DMS153 treated with DMSO at 0.1 percent for 48 hours (cell line): ENCODE results near the gene TRAF4.
"Not testable (repeated sequence)": the region's sequence is repeated elsewhere in the genome, so short reads cannot be mapped to it uniquely, and the experiment has no call there.

ENCODE experiments used
- DNase-seq: peaks from one replicate; lab custom pipeline; 2025; ENCODE audit not compliant: unreplicated experiment; lab: John Stamatoyannopoulos, UW

TRAF4 gene

DNA sequence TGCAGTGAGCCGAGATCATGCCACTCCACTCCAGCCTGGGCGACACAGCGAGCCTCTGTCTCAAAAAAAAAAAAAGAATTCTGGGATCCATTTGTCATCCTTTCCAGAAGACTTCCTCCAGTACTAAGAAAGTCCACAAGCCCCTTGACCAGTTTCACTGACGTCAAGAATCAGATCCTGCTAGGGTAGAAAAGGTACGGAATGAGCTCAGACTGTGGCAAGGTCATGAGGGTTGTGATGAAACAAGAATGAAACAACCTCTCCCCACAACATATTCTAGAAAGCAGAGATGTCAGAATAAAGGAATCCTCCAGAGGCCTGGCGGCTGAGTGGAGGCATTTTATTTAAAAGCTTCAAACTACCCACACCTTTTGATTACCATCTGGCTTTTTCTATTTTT, 29.9 kb downstream of the TRAF4 start:
- no peak for DNase-seq

- DNase-seq = no peak
Observed at GRCh38 chr17:28774206-28774605, 30.4 kb downstream of the TRAF4 start.

- DNase-seq = no peak
Observed at GRCh38 chr17:28777178-28777577, 33.4 kb downstream of the TRAF4 start.

- DNase-seq = not testable (repeated sequence)
Observed at GRCh38 chr17:28779601-28780000, 35.8 kb downstream of the TRAF4 start.

GRCh38 chr17:28783161-28783560, 39.4 kb downstream of the TRAF4 start:
- no peak for DNase-seq

DNA sequence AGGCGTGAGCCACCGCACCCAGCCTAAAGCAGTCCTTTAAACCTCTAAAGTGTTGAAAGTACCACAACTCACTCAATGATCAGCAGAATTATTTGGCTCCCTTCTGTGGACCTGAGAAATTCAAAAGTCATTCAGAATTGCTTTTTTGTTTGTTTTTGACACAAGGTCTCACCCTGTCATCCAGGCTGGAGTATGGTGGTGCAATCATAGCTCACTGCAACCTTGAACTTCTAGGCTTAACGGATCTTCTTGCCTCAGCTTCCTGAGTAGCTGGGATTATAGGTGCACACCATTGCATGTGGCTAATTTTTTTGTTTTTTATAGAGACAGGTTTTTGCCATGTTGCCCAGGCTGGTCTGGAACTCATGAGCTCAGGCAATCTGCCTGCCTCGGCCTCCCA, 44.3 kb downstream of the TRAF4 start:
- DNase-seq = no peak

- DNase-seq = no peak
Observed at GRCh38 chr17:28792877-28793661, 49.3 kb downstream of the TRAF4 start.

DNA sequence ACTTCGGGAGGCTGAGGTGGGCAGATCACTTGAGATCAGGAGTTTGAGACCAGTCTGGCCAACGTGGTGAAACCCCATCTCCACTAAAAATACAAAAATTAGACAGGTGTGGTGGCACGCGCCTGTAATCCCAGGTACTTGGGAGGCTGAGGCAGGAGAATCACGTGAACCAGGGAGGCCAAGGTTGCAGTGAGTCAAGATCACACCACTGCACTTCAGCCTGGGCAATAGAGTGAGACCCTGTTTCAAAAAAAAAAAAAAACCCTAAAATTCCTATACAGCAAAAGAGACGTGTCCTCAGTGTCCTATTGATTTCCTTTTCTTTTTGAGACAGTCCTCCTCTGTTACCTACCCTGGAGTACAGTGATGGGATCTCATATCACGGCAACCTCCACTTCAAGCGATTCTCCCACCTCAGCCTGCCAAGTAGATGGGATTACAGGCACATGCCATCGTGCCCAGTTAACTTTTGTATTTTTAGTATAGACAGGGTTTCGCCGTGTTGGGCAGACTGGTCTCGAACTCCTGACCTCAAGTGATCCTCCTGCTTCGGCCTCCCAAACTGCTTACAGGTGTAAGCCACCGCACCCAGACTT, 51.1 kb downstream of the TRAF4 start:
- DNase-seq = not testable (repeated sequence)

- no peak for DNase-seq
Observed at GRCh38 chr17:28796062-28796461, 52.3 kb downstream of the TRAF4 start.
